KMS-11 (cell line): ENCODE data around the gene HCN3.

Experiments
- H2AFZ ChIP-seq: fragments of 200-600 bp; sonication (generic); 2 replicates; pipeline ENCODE4 v1.6.1; 2016; ENCODE audit warnings: antibody characterized with exemption, mixed run types, low read depth
- H3K27ac ChIP-seq: fragments of 200-600 bp; sonication (generic); 2 replicates; pipeline ENCODE4 v1.6.1; 2016; ENCODE audit warnings: mild to moderate bottlenecking, mixed run types
- H3K27me3 ChIP-seq: fragments of 200-600 bp; sonication (generic); 2 replicates; pipeline ENCODE4 v1.6.1; 2017; ENCODE audit warnings: mild to moderate bottlenecking, low read depth, mixed run types, moderate library complexity; ENCODE audit not compliant: insufficient read depth
- H3K36me3 ChIP-seq: fragments of 200-600 bp; sonication (generic); 2 replicates; pipeline ENCODE4 v1.6.1; 2017; ENCODE audit warnings: mild to moderate bottlenecking, mixed run types; ENCODE audit not compliant: insufficient read depth
- H3K4me1 ChIP-seq: fragments of 200-600 bp; sonication (generic); 2 replicates; pipeline ENCODE4 v1.6.1; 2016; ENCODE audit warnings: mild to moderate bottlenecking, low read depth, mixed run types; ENCODE audit not compliant: poor library complexity, severe bottlenecking
- H3K4me2 ChIP-seq: fragments of 200-600 bp; sonication (generic); 2 replicates; pipeline ENCODE4 v1.7.0; 2016; ENCODE audit warnings: mild to moderate bottlenecking, mixed run types
- H3K4me3 ChIP-seq: fragments of 200-600 bp; sonication (generic); IDR thresholded peaks from 2 replicates; pipeline ENCODE4 v1.6.1; 2017; ENCODE audit warnings: low read depth, low read length, mixed read lengths; ENCODE audit not compliant: insufficient read depth
- H3K79me2 ChIP-seq: fragments of 200-600 bp; sonication (generic); 2 replicates; pipeline ENCODE4 v1.6.1; 2016; ENCODE audit warnings: low read depth, mixed run types; ENCODE audit not compliant: insufficient read depth
- H3K9ac ChIP-seq: fragments of 200-600 bp; sonication (generic); 2 replicates; pipeline ENCODE4 v1.6.1; 2016; ENCODE audit warnings: mild to moderate bottlenecking, mixed run types
- H4K20me1 ChIP-seq: fragments of 200-600 bp; sonication (generic); 2 replicates; pipeline ENCODE4 v1.6.1; 2016; ENCODE audit warnings: mild to moderate bottlenecking, mixed run types; ENCODE audit not compliant: insufficient read depth
- CTCF ChIP-seq: fragments of 200-600 bp; sonication (generic); conservative IDR thresholded peaks from 2 replicates; pipeline ENCODE4 v1.6.1; 2017; ENCODE audit warnings: low read depth, mild to moderate bottlenecking, antibody characterized with exemption, low read length, moderate library complexity, mixed read lengths

HCN3 gene

GRCh38 chr1:155253797-155254196 is 23.5 kb upstream of the HCN3 start:
- Histone ChIP-seq H2AFZ (no peak overlapping the region), H3K9ac (no peak overlapping the region), H4K20me1 (no peaks in the 10 kb centered on the region), H3K4me3 (no peak overlapping the region), H3K79me2 (no peaks in the 10 kb centered on the region), H3K4me1 (peaks cover 31% of the 10 kb centered on the region), H3K4me2 (peak overlapping the region; percentile 91; the same call in 1 of the 2 replicates), H3K27me3 (no peaks in the 10 kb centered on the region), H3K27ac (no peak overlapping the region), H3K36me3 (peaks cover 3% of the 10 kb centered on the region; the same call in 1 of the 2 replicates)
- no peak for TF ChIP-seq CTCF

- Histone ChIP-seq H3K27ac (no peak overlapping the region), H3K79me2 (no peaks in the 10 kb centered on the region), H3K36me3 (peaks cover 3% of the 10 kb centered on the region; the same call in 1 of the 2 replicates), H3K9ac (no peak overlapping the region; the same call in 1 of the 2 replicates), H2AFZ (peak overlapping the region; percentile 75; the same call in 1 of the 2 replicates), H3K27me3 (no peaks in the 10 kb centered on the region), H3K4me3 (no peak overlapping the region), H4K20me1 (no peaks in the 10 kb centered on the region), H3K4me2 (peak overlapping the region; percentile 91), H3K4me1 (peaks cover 31% of the 10 kb centered on the region)
- TF ChIP-seq CTCF = no peak
Measured at GRCh38 chr1:155254228-155254713, 23.0 kb upstream of the HCN3 start.

- Histone ChIP-seq H3K36me3 (peaks cover 3% of the 10 kb centered on the region; the same call in 1 of the 2 replicates), H3K79me2 (no peaks in the 10 kb centered on the region), H3K9ac (peak overlapping the region; percentile 64), H3K27ac (0 out of 2 replicates have a peak overlapping the region, but pooled peaks have one; percentile 2), H3K27me3 (no peaks in the 10 kb centered on the region), H3K4me2 (peak overlapping the region; percentile 91), H3K4me1 (peaks cover 31% of the 10 kb centered on the region), H2AFZ (peak overlapping the region; percentile 75), H4K20me1 (no peaks in the 10 kb centered on the region), H3K4me3 (peak overlapping the region; percentile 84)
- TF ChIP-seq CTCF = peak; percentile 33; the same call in 1 of the 2 replicates
Measured at GRCh38 chr1:155254714-155255242, 22.5 kb upstream of the HCN3 start.

- peak within 1 kb of the TSS; percentile 84 for H3K4me3 ChIP-seq
- H3K79me2 ChIP-seq = peaks cover 4% of the 10 kb centered on the region; the same call in 1 of the 2 replicates
- H4K20me1 ChIP-seq = no peaks in the 10 kb centered on the region
- peak within 1 kb of the TSS; percentile 75 for H2AFZ ChIP-seq
- peak within 1 kb of the TSS; percentile 91 for H3K4me2 ChIP-seq
- no peaks in the 10 kb centered on the region for H3K27me3 ChIP-seq
- TF ChIP-seq CTCF = peak; percentile 9; the same call in 1 of the 2 replicates
- H3K27ac ChIP-seq = 0 out of 2 replicates have a peak within 1 kb of the TSS, but pooled peaks have one; percentile 2
- H3K9ac ChIP-seq = peak within 1 kb of the TSS; percentile 64
- peaks cover 30% of the 10 kb centered on the region for H3K4me1 ChIP-seq
- peaks cover 3% of the 10 kb centered on the region; the same call in 1 of the 2 replicates for H3K36me3 ChIP-seq
Measured at GRCh38 chr1:155255243-155256007, 21.8 kb upstream of the HCN3 start, which contains the start of gene ENTREP3. Gene ENTREP3, minus strand, starts transcription at chr1:155255483. Its CDS starts 606 bp downstream, at chr1:155254877.
